GM21723 (cell line): ENCODE results near the gene ERBB2.
"Not testable (repeated sequence)": the region's sequence is repeated elsewhere in the genome, so short reads cannot be mapped to it uniquely, and the experiment has no call there.

Source experiments
- ATAC-seq: cut with Tn5 transposase; IDR thresholded peaks from one replicate; pipeline ENCODE4 v1.9.1; 2021; ENCODE audit warnings: mild to moderate bottlenecking, moderate library complexity; ENCODE audit not compliant: unreplicated experiment

The ERBB2 gene

GRCh38 chr17:39702901-39703893, 3.3 kb downstream of the ERBB2 start:
- no peak for ATAC-seq

GRCh38 chr17:39703913-39704312, 4.0 kb downstream of the ERBB2 start:
- ATAC-seq, result no peak

- no peak for ATAC-seq
Measured at GRCh38 chr17:39704821-39705551, 5.1 kb downstream of the ERBB2 start.

GRCh38 chr17:39705786-39706348, 6.0 kb downstream of the ERBB2 start:
- no peak for ATAC-seq

- ATAC-seq, result no peak
Measured at GRCh38 chr17:39706383-39706782, 6.5 kb downstream of the ERBB2 start.

GRCh38 chr17:39706921-39707337, 7.1 kb downstream of the ERBB2 start:
- ATAC-seq, result no peak

- ATAC-seq, result no peak
Measured at GRCh38 chr17:39709319-39709997, 9.6 kb downstream of the ERBB2 start.

- no peak for ATAC-seq
Measured at GRCh38 chr17:39709998-39710964, 10.4 kb downstream of the ERBB2 start.

GRCh38 chr17:39711071-39711470, 11.2 kb downstream of the ERBB2 start:
- ATAC-seq, result not testable (repeated sequence)

GRCh38 chr17:39711851-39712250, 12.0 kb downstream of the ERBB2 start:
- no peak for ATAC-seq

- no peak for ATAC-seq
Measured at GRCh38 chr17:39714234-39714633, 14.4 kb downstream of the ERBB2 start.

GRCh38 chr17:39715375-39716072, 15.7 kb downstream of the ERBB2 start:
- ATAC-seq, result no peak

GRCh38 chr17:39716073-39716818, 16.4 kb downstream of the ERBB2 start:
- no peak for ATAC-seq

- ATAC-seq, result no peak
Measured at GRCh38 chr17:39716879-39717536, 17.1 kb downstream of the ERBB2 start.

- ATAC-seq, result no peak
Measured at GRCh38 chr17:39717660-39718059, 17.8 kb downstream of the ERBB2 start.

- ATAC-seq, result no peak
Measured at GRCh38 chr17:39719563-39720355, 19.9 kb downstream of the ERBB2 start.

GRCh38 chr17:39722104-39722503, 22.2 kb downstream of the ERBB2 start:
- no peak for ATAC-seq
